GM12878 (cell line): ENCODE measurements around the gene MBD3. TPM values are rescaled to one million over a fixed set of nuclear protein-coding genes. Genes with fewer than 3 reads are reported as not detected.

ENCODE experiments used
- ATAC-seq: fragments of 200-7000 bp; cut with Tn5 transposase; 3 replicates; pipeline ENCODE4 v1.9.1; 2020; ENCODE audit warnings: mild to moderate bottlenecking, moderate library complexity
- BruUV-seq: library from RNA; stranded (reverse); fragments of 400-500 nt; replicated peaks from 2 replicates; lab custom pipeline; 2021; lab: Mats Ljungman, UMichigan
- CTCF ChIA-PET: fragments of 300-600 bp; sonication (Branson Sonifier 250); formaldehyde crosslinking; extraction: SDS; loops from one replicate; lab custom pipeline; 2021; ENCODE audit warnings: inconsistent platforms; lab: Yijun Ruan, JAX
- POLR2A ChIA-PET: fragments of 350-600 bp; formaldehyde crosslinking; extraction: SDS; loops from one replicate; lab custom pipeline; 2021; ENCODE audit warnings: inconsistent platforms; lab: Charles Lee
- RAD21 ChIA-PET: fragments of 300-600 bp; sonication (Branson Sonifier 250); formaldehyde crosslinking; loops from one replicate; lab custom pipeline; 2023; ENCODE audit warnings: antibody characterized with exemption; ENCODE audit not compliant: unreplicated experiment; lab: Charles Lee
- SMC1A ChIA-PET: fragments of 300-600 bp; sonication (Branson Sonifier 250); formaldehyde crosslinking; loops from one replicate; lab custom pipeline; 2023; ENCODE audit not compliant: unreplicated experiment, uncharacterized antibody; lab: Charles Lee
- DNase-seq: peaks from one replicate; pipeline ENCODE4 v3.0.0-alpha.2; 2011; ENCODE audit warnings: low read depth, low spot score
- FAIRE-seq: peaks from 3 replicates; lab custom pipeline; 2011; peaks lifted over from hg19 to GRCh38; lab: Jason Lieb, UNC
- H2AFZ ChIP-seq: 2 replicates; pipeline ENCODE4 v1.6.0; 2011; ENCODE audit warnings: low read depth, low read length, control low read depth; ENCODE audit not compliant: control insufficient read depth
- H3K27ac ChIP-seq: 2 replicates; pipeline ENCODE4 v1.5.1; 2011; ENCODE audit warnings: control low read depth; ENCODE audit not compliant: control insufficient read depth, insufficient read depth
- H3K27me3 ChIP-seq, 2 experiments: replicated peaks in 1 of 2; 2 replicates each; pipeline versions ENCODE4 v1.6.0 to v1.6.1; 2011; ENCODE audit warnings: low read length in 1 of 2; ENCODE audit not compliant: control insufficient read depth in 2 of 2, insufficient read depth in 2 of 2
- H3K36me3 ChIP-seq, 2 experiments: 2 replicates each; pipeline ENCODE4 v1.5.1; 2011; ENCODE audit warnings: low read length in 1 of 2; ENCODE audit not compliant: control insufficient read depth in 2 of 2, insufficient read depth in 2 of 2
- H3K4me1 ChIP-seq: 2 replicates; pipeline ENCODE4 v1.6.1; 2011; ENCODE audit warnings: mild to moderate bottlenecking, low read length, moderate library complexity, mixed read lengths; ENCODE audit not compliant: control insufficient read depth, insufficient read depth
- H3K4me2 ChIP-seq: 2 replicates; pipeline ENCODE4 v1.6.0; 2011; ENCODE audit warnings: control low read depth; ENCODE audit not compliant: control insufficient read depth, insufficient read depth
- H3K4me3 ChIP-seq: fragments of 200-600 bp; sonication (generic); 2 replicates; pipeline ENCODE4 v1.5.1; 2016
- H3K79me2 ChIP-seq: 2 replicates; pipeline ENCODE4 v1.6.0; 2011; ENCODE audit warnings: low read length; ENCODE audit not compliant: control insufficient read depth, insufficient read depth
- H3K9ac ChIP-seq: 2 replicates; pipeline ENCODE4 v1.8.0; 2011; ENCODE audit warnings: low read length, control low read depth, mixed read lengths; ENCODE audit not compliant: control insufficient read depth, insufficient read depth
- H3K9me3 ChIP-seq: replicated peaks from 3 replicates; pipeline ENCODE4 v1.5.1; 2011; ENCODE audit warnings: mild to moderate bottlenecking, low read length; ENCODE audit not compliant: control insufficient read depth, insufficient read depth
- H4K20me1 ChIP-seq: 2 replicates; pipeline ENCODE4 v1.6.0; 2011; ENCODE audit not compliant: control insufficient read depth, insufficient read depth
- CBX3 ChIP-seq: fragments of 200-600 bp; sonication (generic); IDR thresholded peaks from 2 replicates; pipeline ENCODE4 v1.6.1; 2016; ENCODE audit warnings: low read depth, borderline replicate concordance
- NFIC ChIP-seq: IDR thresholded peaks from 2 replicates; pipeline ENCODE4 v1.6.1; 2012; ENCODE audit warnings: low read depth, mild to moderate bottlenecking, inconsistent platforms, low read length, moderate library complexity
- POLR2A ChIP-seq: IDR thresholded peaks from 2 replicates; pipeline ENCODE4 v1.6.1; 2011; ENCODE audit warnings: low read depth, mild to moderate bottlenecking, low read length
- YBX1 ChIP-seq: fragments of 450-650 bp; IDR thresholded peaks from 2 replicates; pipeline ENCODE4 v1.6.1; 2016; ENCODE audit warnings: antibody characterized with exemption
- WGBS: methylation state at CpG from one replicate; pipeline ENCODE4 v1.1.6; 2016; ENCODE audit warnings: low lambda C conversion rate; ENCODE audit not compliant: insufficient replicate concordance, insufficient coverage; ENCODE audit errors: missing lambda C conversion rate; 5-methylcytosine and 5-hydroxymethylcytosine counted together
- in situ Hi-C: fragments of 300-500 bp; cut with MboI; formaldehyde crosslinking; loops from 9 replicates; pipeline ENCODE4 v1.14.3; 2018; ENCODE audit warnings: mixed read lengths
- intact Hi-C: fragments of 100-400 bp; cut with micrococcal nuclease; formaldehyde crosslinking; loops from one replicate; pipeline ENCODE4 v1.14.2; 2022; ENCODE audit not compliant: unreplicated experiment
- polyA plus RNA-seq, 11 experiments: library from polyadenylated mRNA; depleted of rRNA in 4 of 11; unstranded in 6 of 11; stranded (reverse) in 5 of 11; fragments of >200 nt; fragmentation: Nextera tagmentation in 4 of 11; fragmentation: Illumina TruSeq in 1 of 11; extraction: Ambion mirVana in 4 of 11; extraction: Trizol in 1 of 11; gene quantifications; 1 replicate in 1 of 11; 2 replicates in 10 of 11; pipeline versions ENCODE4 v1.2.1 to v1.2.3, GENCODE V29; 2011 to 2016; ENCODE audit warnings: inconsistent platforms in 2 of 11, missing spikeins in 2 of 11, low read depth in 1 of 11
- total RNA-seq, 4 experiments: library from RNA; depleted of rRNA in 3 of 4; stranded (reverse); fragments of >200 nt in 3 of 4; fragmentation: Illumina TruSeq in 1 of 4; extraction: Trizol in 1 of 4; gene quantifications; 2 replicates each; pipeline versions ENCODE4 v1.2.1 to v1.2.3, GENCODE V29; 2013 to 2021
- TF ChIP-seq, protein P1 (sequence below): fragments of 450-650 bp; IDR thresholded peaks from 2 replicates; pipeline ENCODE4 v1.6.1; 2016; ENCODE audit warnings: mild to moderate bottlenecking

MBD3 gene
- total and polyA plus RNA-seq, 10 of the 15 experiments (the other 5 are each of a cell fraction or from before 2014, with no cell fraction given), result 0.13 to 107 (median 21.9) TPM

DNA sequence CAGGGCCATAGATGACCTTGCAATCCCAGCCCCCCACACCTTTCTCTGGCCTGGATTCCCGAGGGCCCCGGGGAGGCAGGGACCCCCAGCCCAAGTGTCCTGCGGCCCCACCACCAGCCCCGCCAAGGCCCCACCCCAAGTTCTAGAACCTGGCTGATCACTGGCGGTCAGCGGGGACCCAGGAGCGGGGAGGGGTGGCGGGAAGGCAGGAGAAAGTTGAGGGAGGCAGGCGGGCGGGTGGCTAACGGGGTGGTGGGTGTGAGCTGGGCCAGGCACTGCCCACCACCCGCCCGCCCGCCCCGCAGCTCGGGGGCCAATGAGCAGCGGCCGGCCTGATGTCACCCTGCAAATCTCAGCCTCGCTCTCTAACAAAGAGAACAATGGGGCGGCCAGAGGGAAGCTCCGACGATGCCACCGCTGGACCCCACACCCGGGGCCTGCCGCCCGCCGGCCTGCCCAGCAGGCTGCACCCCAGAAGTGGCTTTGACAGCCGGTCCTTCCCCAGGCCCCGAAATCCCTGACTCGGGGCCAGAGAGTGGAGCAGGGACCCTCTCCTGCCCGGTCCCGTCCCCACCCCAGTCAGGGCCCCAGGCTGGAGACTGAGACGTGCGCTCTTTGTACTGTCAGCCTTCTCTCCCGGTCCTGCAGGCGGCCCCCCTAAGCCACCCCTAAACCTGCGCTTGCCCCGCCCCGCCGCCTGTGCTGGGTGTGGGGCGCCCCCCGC lies 26.1 kb downstream of the MBD3 start (continued):
- no peak for TF ChIP-seq CBX3
- no peak for TF ChIP-seq YBX1
- TF ChIP-seq, all 136 proteins: peak for 0

DNA sequence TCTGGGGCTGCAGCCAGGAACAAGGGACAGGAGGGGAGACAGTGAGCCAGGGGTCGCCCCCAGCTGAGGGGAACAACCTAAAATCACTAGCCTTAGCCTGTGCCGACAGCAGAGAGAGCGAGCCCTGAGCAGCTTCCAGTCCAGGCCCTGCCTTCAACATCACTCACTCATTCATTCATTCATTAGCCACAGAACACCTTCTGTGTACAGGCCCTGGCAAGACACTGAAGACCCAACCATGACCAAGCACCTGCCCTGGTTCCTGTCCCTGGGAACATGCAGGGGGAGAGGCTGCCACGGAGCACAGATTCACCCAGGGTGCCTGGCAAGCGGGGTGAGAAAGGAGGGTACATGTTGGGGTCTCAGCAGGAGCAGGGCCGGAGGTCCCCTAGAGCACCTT lies 29.4 kb downstream of the MBD3 start:
- no peaks in the 10 kb centered on the region for H3K9me3 ChIP-seq
- no peaks in the 10 kb centered on the region for H4K20me1 ChIP-seq
- H3K27ac ChIP-seq, result no peak overlapping the region
- in situ Hi-C loops, result no loop called here
- no peak for DNase-seq
- H3K27me3 ChIP-seq, result no peaks in the 10 kb centered on the region
- H3K4me1 ChIP-seq, result no peaks in the 10 kb centered on the region
- H3K9ac ChIP-seq, result no peak overlapping the region
- H3K36me3 ChIP-seq, result no peaks in the 10 kb centered on the region
- ChIA-PET CTCF (no interaction called here), RAD21 (interaction anchor here (0.6 kb wide), 1 partner anchor 18 kb away, joined by 3 read pairs; no protein-coding TSS in a partner anchor), POLR2A (no interaction called here), SMC1A (no interaction called here)
- no peak for FAIRE-seq
- H2AFZ ChIP-seq, result no peak overlapping the region
- H3K79me2 ChIP-seq, result no peaks in the 10 kb centered on the region
- H3K4me2 ChIP-seq, result no peak overlapping the region
- TF ChIP-seq POLR2A (no peak), NFIC (no peak)
- TF ChIP-seq, protein P1, sequence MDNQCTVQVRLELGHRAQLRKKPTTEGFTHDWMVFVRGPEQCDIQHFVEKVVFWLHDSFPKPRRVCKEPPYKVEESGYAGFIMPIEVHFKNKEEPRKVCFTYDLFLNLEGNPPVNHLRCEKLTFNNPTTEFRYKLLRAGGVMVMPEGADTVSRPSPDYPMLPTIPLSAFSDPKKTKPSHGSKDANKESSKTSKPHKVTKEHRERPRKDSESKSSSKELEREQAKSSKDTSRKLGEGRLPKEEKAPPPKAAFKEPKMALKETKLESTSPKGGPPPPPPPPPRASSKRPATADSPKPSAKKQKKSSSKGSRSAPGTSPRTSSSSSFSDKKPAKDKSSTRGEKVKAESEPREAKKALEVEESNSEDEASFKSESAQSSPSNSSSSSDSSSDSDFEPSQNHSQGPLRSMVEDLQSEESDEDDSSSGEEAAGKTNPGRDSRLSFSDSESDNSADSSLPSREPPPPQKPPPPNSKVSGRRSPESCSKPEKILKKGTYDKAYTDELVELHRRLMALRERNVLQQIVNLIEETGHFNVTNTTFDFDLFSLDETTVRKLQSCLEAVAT, result no peak
- H3K4me3 ChIP-seq, result no peak overlapping the region
- 21% methylated on average over 6 of the region's 6 CpGs for WGBS
- no peak for ATAC-seq
- BruUV-seq, result no TSS peak
- intact Hi-C loops, result no loop called here
